ENCODE results near the gene DENND5B.
A peak's percentile ranks its signal among the peaks of the same experiment; 100 is the strongest.

Gene DENND5B

DNA sequence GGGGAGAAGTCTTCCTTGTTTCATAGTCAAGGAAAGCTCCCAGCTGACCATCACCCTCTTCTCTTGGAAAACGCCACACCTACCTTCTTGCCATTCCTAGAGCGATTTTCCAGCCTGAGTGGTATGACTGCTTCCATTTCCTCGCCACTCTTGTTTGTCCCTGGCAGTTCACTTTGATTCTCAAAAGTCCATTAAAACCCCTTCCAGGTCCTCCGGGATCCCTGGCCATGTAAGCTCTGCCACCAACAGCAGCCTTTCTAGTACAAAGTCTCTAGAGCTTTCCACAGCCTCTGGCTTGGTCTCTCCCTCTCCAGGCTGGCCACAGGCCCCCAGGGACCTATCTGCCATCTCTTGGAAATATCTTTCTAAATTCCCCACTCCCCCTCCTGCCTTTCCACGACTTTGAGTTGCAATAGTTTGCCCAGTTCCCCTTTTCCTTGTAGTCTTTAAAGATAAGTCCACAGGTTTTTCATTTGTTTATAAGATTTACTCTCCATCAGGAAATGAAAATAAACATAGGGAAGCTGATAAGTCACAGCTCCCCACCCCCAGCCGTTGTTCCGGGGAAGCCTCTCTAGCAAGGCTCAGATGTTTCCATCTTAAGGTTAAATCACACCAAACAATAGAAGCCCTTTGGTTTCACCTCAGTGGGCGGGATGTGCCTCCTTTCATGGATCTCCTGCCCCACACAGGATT is 222.1 kb downstream of the DENND5B start:
- DNase-seq, result no peak

DNA sequence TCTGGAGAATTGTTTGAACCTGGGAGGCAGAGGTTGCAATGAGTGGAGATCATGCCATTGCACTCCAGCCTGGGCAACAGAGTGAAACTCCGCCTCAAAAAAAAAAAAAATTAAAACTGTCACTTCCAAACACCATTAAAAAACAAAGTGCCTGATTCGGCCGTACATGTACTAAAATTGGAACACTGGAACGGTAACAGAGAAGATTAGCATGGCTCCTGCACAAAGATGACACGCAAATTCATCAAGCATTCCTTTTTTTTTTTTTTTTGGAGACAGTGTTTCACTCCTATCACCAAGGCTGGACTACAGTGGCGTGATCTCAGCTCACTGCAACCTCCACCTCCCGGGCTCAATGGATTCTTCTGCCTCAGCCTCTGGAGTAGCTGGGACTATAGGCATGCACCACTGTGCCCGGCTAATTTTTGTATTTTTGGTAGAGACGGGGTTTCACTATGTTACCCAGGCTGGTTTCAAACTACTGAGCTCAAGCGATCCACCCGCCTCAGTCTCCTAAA is 224.8 kb downstream of the DENND5B start:
- DNase-seq, result no peak

DNA sequence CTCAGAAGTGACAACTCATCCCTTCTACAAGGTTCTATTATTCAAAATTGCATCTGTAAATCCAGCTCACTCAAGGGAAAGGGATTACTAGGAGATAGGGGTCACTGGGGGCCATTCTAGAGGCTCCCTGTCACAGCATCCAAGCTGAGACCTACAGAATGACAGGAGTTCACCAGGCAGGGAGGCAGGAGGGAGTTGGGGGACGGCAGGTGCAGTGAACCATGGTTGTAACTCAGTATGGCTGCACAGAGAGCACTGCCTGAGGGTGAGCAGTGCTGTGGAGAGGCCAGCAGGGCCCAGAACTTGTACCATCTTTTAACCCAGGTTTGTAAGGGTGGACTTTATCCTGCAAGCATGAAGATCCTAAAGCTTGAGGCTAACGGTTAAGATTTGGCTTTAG is 227.1 kb downstream of the DENND5B start:
- no peak for DNase-seq

- no peak for DNase-seq
Observed at GRCh38 chr12:31363416-31363809, 227.5 kb downstream of the DENND5B start.

GRCh38 chr12:31362759-31363415 is 228.0 kb downstream of the DENND5B start:
- DNase-seq, result peak; percentile 24

DNA sequence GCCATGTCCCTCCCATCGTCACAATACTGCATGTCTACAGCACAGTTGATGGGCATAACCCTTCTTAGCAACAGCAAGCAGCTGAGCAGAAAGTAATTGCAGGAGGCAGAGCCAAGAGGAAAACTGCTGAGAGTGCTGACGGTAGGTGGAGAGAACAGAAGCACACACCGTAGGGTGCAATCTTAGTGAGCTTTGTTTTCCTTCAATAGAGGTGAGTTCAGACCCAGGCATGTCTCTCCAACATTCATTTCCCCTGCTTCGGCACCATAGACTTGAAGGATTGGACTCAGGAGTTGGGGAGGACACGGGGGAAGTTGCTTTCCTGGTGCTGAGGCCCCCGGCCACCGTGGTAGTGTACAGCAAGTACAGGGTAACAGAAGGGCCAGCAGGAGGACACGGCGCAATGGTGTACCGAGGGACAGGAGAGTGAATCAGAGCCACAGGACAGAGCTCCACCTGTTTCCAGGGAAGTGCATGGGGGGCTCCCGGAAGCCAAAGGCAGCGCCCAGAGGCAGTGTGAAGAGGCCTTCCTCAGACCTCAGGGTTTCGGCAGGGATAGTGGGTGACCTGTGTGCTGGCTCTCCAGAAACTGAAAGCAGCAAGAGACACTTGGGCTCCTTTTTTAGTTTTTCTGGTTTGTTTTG is 228.7 kb downstream of the DENND5B start:
- DNase-seq, result no peak

DNA sequence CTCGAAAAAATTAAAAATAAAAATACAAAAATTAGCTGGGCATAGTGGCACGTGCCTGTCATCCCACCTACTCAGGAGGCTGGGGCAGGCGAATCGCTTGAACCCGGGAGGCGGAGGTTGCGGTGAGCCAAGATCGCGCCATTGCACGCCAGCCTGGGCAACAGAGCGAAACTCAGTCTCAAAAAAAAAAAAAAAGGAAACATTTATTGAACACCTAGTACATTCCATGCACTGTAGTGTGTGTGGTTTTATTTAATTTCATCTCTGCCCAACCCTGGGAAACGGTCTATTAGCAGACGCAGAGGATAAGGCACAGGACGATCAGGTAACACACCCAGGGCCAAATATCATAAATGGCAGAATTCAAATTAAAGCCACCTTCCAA is 229.2 kb downstream of the DENND5B start:
- DNase-seq, result no peak

GRCh38 chr12:31355747-31356107 is 235.2 kb downstream of the DENND5B start:
- DNase-seq, result no peak

DNA sequence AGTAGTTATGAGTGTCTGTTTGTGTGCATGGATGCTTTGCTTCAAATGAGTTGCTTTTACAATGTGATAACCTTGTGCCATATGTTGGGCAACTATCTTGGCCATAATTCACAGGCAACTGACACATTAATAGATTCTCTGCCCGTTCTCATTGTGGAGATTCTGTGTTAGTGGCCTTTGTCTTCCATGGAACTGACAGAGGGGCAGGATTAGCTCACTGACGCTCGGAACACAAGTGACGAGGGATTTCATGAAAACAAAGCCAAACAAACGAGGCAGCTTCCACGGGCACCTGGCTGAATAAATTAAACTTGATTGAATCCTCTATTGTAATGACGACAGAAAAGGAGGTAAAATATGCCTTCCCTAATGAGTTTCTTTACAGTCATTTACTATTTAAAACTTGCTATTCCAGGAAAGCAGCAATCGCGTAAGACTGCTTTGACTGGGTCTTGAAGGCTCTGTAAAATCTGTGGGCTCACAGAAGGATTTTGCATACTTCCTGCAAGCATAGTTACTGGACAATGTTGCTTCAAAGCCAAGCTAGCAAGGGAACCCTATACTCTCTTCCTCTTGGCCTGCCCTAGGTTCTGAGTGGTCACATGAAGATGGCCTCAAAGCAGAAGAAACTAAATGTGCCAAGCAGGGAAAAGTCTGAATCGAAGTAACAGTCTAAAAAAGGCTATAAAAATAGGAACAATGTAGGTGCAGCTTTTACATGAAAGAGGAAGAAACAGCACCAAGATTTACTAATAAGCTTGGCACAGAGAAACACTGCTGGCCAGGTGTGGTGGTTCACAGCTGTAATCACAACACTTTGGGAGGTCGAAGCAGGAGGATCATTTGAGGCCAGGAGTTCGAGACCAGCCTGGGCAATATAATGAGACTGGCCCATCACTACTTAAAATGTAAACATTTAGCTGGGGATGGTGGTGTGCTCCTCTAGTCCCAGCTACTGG is 236.9 kb downstream of the DENND5B start:
- no peak for DNase-seq

GRCh38 chr12:31346267-31346666 is 244.7 kb downstream of the DENND5B start:
- DNase-seq, result no peak

- DNase-seq, result no peak
Observed at GRCh38 chr12:31343139-31343538, 247.8 kb downstream of the DENND5B start.

DNA sequence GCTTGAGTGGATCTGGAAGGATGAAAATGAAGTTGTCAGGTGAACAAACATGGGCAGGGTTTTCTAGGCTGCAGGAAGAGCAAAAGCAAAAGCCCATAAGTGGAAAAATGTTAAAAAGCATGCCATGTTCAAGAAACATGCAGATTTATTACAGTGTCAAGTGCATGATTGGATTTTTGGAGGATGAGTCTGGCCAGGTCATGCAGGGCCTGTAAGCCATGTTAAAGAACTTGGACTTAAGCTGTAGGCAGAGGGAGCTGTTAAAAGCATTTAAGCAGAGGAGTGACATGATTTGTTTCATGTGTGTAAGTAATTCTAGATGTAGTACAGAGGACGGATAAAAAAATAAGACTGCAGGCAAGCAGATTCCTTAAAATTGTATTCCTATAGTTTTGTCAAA is 248.7 kb downstream of the DENND5B start:
- no peak for DNase-seq

GRCh38 chr12:31339831-31340622 is 250.9 kb downstream of the DENND5B start:
- DNase-seq, result no peak

DNA sequence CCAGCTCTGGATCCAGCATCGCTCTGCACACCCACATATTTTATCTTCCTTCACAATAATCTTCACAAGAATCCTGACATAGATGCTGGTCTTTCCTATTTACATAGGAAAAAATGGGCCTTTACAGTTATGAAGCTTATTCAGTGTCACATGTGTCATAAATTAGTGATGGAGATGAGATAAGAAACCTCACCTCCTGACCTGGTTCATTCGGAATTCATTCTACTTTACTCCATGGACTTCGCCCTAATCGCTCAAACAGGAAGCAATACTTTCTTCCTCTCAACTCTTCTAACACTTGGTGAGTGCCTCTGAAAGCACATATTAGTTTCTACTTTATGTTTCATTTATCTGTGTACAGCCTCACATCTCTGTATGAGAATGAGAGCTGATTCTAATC is 253.0 kb downstream of the DENND5B start:
- DNase-seq, result no peak

Data from SIG-M5 (cell line).